ENCODE results near the gene MIPEP.

MIPEP gene

GRCh38 chr13:23855360-23855759 lies 33.8 kb downstream of the MIPEP start:
- in situ Hi-C loops (cut with MboI; ENCODE audit: low pct_unique_long_range_greater_than_20kb, low sequenced_read_pairs, unreplicated experiment), result no loop called here
- TF ChIP-seq, protein P1, sequence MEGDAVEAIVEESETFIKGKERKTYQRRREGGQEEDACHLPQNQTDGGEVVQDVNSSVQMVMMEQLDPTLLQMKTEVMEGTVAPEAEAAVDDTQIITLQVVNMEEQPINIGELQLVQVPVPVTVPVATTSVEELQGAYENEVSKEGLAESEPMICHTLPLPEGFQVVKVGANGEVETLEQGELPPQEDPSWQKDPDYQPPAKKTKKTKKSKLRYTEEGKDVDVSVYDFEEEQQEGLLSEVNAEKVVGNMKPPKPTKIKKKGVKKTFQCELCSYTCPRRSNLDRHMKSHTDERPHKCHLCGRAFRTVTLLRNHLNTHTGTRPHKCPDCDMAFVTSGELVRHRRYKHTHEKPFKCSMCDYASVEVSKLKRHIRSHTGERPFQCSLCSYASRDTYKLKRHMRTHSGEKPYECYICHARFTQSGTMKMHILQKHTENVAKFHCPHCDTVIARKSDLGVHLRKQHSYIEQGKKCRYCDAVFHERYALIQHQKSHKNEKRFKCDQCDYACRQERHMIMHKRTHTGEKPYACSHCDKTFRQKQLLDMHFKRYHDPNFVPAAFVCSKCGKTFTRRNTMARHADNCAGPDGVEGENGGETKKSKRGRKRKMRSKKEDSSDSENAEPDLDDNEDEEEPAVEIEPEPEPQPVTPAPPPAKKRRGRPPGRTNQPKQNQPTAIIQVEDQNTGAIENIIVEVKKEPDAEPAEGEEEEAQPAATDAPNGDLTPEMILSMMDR (IDR thresholded peaks at IDR 0.05; ENCODE audit: extremely low read depth, insufficient read depth, missing control alignments), result no peak
- DNase-seq (ENCODE audit: low spot score), result no peak

DNA sequence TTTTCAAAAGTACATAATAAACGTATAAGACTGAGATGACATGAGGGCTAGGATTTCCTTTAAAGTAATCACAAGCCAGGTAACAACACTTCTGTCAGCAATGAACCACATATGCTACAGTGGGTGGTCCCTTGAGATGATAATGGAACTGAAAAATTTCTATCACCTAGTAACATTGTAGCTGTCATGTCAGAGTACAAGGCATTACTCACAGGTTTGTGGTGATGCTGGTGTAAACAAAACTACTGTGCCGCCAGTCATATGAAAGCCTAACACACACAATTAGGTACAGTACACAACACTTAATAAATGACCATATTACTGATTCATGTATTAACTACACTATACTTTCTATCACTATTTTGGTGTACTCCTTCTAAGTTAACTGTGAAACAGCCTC lies 36.8 kb downstream of the MIPEP start:
- DNase-seq (ENCODE audit: low spot score), result no peak
- TF ChIP-seq, protein P1 (IDR thresholded peaks at IDR 0.05; ENCODE audit: extremely low read depth, insufficient read depth, missing control alignments), result no peak
- in situ Hi-C loops (cut with MboI; ENCODE audit: low pct_unique_long_range_greater_than_20kb, low sequenced_read_pairs, unreplicated experiment), result no loop called here

GRCh38 chr13:23851106-23851505 lies 38.1 kb downstream of the MIPEP start:
- no peak for DNase-seq (ENCODE audit: low spot score)
- in situ Hi-C loops (cut with MboI; ENCODE audit: low pct_unique_long_range_greater_than_20kb, low sequenced_read_pairs, unreplicated experiment), result no loop called here
- TF ChIP-seq, protein P1 (IDR thresholded peaks at IDR 0.05; ENCODE audit: extremely low read depth, insufficient read depth, missing control alignments), result no peak

DNA sequence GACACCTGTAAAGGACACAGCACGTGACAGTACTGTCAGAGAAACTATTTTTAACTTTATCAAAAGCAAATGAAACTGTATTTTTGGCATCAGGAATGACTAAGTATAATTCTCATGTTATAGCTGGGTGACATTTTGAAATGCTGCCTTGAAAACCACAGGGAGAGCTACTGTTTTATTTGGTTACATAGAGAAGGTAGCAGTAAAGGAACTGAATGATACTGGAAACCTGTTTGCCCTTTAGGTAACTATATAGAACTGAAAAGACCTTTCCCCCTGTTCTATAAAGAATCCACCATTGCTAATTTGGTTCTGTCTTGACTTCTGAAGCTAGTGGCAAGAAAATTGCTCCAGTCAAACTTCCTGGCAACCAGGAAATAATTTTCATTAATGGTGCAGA lies 39.1 kb downstream of the MIPEP start:
- in situ Hi-C loops (cut with MboI; ENCODE audit: low pct_unique_long_range_greater_than_20kb, low sequenced_read_pairs, unreplicated experiment), result no loop called here
- TF ChIP-seq, protein P1 (IDR thresholded peaks at IDR 0.05; ENCODE audit: extremely low read depth, insufficient read depth, missing control alignments), result no peak
- DNase-seq (ENCODE audit: low spot score), result no peak

DNA sequence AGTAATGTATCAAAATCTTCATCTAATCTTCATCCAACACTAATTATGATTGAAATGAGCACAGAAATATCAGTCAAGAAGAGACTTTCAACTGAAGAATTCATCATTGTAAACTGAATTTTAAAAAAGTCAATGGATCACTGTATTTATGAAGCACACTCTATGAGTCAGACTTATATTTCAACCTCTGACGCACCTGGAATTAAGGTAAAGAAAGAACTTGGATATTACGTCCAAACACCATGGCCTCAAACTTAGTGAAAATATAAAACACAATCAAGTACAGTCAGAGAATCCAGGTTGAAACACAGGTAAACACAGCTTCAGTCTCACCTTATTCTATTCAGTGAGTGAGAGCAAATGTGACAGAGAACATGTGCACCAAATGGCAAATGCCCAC lies 39.5 kb downstream of the MIPEP start:
- no peak for DNase-seq (ENCODE audit: low spot score)
- in situ Hi-C loops (cut with MboI; ENCODE audit: low pct_unique_long_range_greater_than_20kb, low sequenced_read_pairs, unreplicated experiment), result no loop called here
- TF ChIP-seq, protein P1 (IDR thresholded peaks at IDR 0.05; ENCODE audit: extremely low read depth, insufficient read depth, missing control alignments), result no peak

DNA sequence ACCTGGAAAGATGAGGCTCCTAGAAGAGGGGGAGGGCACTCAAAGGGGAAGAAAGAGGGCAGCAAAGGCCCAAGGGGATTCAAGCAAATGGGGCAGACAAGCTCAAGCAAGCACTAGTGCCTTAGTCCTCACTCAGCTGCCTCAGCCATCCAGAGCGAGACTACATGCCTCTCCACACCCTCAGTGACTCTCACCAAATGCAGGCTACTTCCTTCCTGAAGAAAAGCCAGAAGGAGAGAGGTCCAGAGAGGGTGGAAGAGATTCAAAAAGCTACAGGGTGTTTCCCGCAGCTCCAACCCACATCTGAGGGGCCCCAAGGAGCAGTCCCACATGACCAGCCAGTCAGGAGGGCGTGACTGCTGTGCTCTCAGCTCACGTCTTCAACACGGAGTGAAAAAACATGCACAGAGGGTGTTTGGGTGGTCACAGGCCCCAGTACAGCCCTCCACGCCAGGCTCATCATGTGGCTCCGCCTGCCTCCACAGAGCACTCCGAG lies 40.5 kb downstream of the MIPEP start:
- TF ChIP-seq, protein P1 (IDR thresholded peaks at IDR 0.05; ENCODE audit: extremely low read depth, insufficient read depth, missing control alignments), result no peak
- DNase-seq (ENCODE audit: low spot score), result no peak
- in situ Hi-C loops (cut with MboI; ENCODE audit: low pct_unique_long_range_greater_than_20kb, low sequenced_read_pairs, unreplicated experiment), result no loop called here

DNA sequence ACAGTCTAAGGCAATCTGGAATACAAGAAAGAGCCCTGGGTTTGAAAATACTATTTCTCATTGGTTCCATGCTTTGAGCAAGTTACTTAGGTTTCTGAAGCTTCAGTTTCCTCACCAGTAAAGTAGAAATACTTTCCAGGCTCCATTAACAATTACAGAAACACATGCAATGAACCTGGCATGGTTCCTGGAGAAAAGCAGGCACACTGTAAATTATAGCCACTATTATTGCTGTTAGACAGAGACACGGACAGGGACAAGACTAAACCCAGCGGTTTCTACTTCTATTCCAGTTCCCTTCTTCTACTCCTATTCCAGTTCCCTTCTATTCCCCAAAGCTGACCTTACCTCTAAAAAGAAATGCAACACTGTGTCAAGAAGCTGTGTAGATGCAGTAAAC lies 41.2 kb downstream of the MIPEP start:
- no peak for DNase-seq (ENCODE audit: low spot score)
- TF ChIP-seq, protein P1 (IDR thresholded peaks at IDR 0.05; ENCODE audit: extremely low read depth, insufficient read depth, missing control alignments), result no peak
- in situ Hi-C loops (cut with MboI; ENCODE audit: low pct_unique_long_range_greater_than_20kb, low sequenced_read_pairs, unreplicated experiment), result no loop called here

Measured in GM13977 (cell line).